Esophagus muscularis mucosa (tissue), 3 donors: Measurements from ENCODE around the gene SPATA46.

Experiments
- CTCF ChIP-seq, 3 experiments: fragments of 200-600 bp in 2 of 3; fragments of 450-650 bp in 1 of 3; sonication (generic) in 2 of 3; IDR thresholded peaks; one replicate each; pipeline ENCODE4 v1.5.1; 2017 to 2019; ENCODE audit warnings: antibody characterized with exemption in 3 of 3, mild to moderate bottlenecking in 2 of 3, moderate library complexity in 1 of 3
- POLR2A ChIP-seq: fragments of 450-650 bp; IDR thresholded peaks from one replicate; pipeline ENCODE4 v1.6.1; 2017; ENCODE audit warnings: antibody characterized with exemption, moderate library complexity, mild to moderate bottlenecking, low read depth

DNA sequence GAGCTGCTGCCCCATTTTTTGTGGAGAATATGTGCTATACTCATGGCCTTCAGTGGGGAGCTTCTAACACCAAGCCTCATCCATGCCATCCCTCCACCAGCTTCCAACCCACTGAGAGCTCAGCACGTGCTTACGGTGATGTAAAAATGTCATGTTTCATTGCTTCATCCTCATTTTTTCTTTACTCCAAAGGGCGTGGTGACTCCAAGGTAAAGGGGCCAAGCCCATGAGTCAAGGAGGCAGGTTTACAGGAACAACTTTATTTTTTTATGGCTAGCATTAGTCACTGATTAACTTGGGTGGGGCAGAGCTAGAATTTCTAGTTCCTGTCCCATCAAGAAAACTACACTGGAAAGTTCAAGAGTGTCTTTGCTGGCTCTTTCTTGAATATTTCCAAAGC lies 4.7 kb upstream of the SPATA46 start, which contains the start of gene C1orf226:
- TF ChIP-seq POLR2A (no peak), CTCF (IDR thresholded peaks at IDR 0.05) (no peak)
